Adrenal gland (tissue), 5 donors: ENCODE results near the gene SYCP2L.

Experiments
- CTCF ChIP-seq, 6 experiments: fragments of 450-650 bp in 4 of 6; fragments of 200-600 bp in 2 of 6; sonication (generic) in 1 of 6; IDR thresholded peaks; 1 replicate in 5 of 6; 2 replicates in 1 of 6; pipeline versions ENCODE4 v1.5.1 to v1.8.0; 2016 to 2021; ENCODE audit warnings: antibody characterized with exemption in 6 of 6, mild to moderate bottlenecking in 2 of 6, moderate library complexity in 1 of 6
- POLR2A ChIP-seq, 2 donors: fragments of 450-650 bp; IDR thresholded peaks; one replicate each; pipeline ENCODE4 v1.6.1; 2017; ENCODE audit warnings: antibody characterized with exemption in 2 of 2, mild to moderate bottlenecking in 2 of 2, moderate library complexity in 1 of 2
- donor health status: DM: no; HTN: no; CAD: no.

GRCh38 chr6:10880366-10880765 lies 6.5 kb upstream of the SYCP2L start:
- no peak for TF ChIP-seq CTCF (IDR thresholded peaks at IDR 0.05)
- no peak for TF ChIP-seq POLR2A (IDR thresholded peaks at IDR 0.05)
